MCF 10A (cell line): ENCODE measurements around the gene TBC1D3G. TPM values are rescaled to one million over a fixed set of nuclear protein-coding genes. Genes with fewer than 3 reads are reported as not detected.
A peak's percentile ranks its signal among the peaks of the same experiment; 100 is the strongest.
"Not testable (repeated sequence)": the region's sequence is repeated elsewhere in the genome, so short reads cannot be mapped to it uniquely, and the experiment has no call there.

Experiments used
- Bru-seq: library from RNA; stranded (reverse); fragments of 400-500 nt; gene quantifications from one replicate; lab custom pipeline; 2021; lab: Mats Ljungman, UMichigan
- BruChase-seq, 2 experiments: library from RNA; stranded (reverse); fragments of 400-500 nt; gene quantifications; one replicate each; lab custom pipeline; 2021; lab: Mats Ljungman, UMichigan
- BruUV-seq: library from RNA; stranded (reverse); fragments of 400-500 nt; replicated peaks from 2 replicates; lab custom pipeline; 2021; lab: Mats Ljungman, UMichigan
- CTCF ChIA-PET: fragments of 300-600 bp; sonication (Branson Sonifier 250); formaldehyde crosslinking; extraction: SDS; loops from one replicate; lab custom pipeline; 2021; ENCODE audit warnings: antibody characterized with exemption, inconsistent platforms; lab: Yijun Ruan, JAX
- POLR2A ChIA-PET: fragments of 300-600, 350-650 bp; sonication (Branson Sonifier 250); formaldehyde crosslinking; extraction: SDS; loops from one replicate; lab custom pipeline; 2020; ENCODE audit warnings: antibody characterized with exemption, inconsistent platforms; lab: Yijun Ruan, JAX
- DNase-seq: peaks from one replicate; pipeline ENCODE4 v3.0.0-alpha.2; 2018; ENCODE audit not compliant: unreplicated experiment
- H3K27ac Mint-ChIP-seq: one replicate; pipeline ENCODE4 v1.8.0; 2022; ENCODE audit warnings: mild to moderate bottlenecking, low read depth, mixed read lengths; ENCODE audit not compliant: unreplicated experiment
- H3K27me3 Mint-ChIP-seq: one replicate; pipeline ENCODE4 v1.8.0; 2022; ENCODE audit warnings: mixed read lengths; ENCODE audit not compliant: insufficient read depth, unreplicated experiment
- H3K36me3 Mint-ChIP-seq: one replicate; pipeline ENCODE4 v1.8.0; 2022; ENCODE audit warnings: mild to moderate bottlenecking, moderate library complexity, mixed read lengths; ENCODE audit not compliant: insufficient read depth, unreplicated experiment
- H3K4me1 Mint-ChIP-seq: one replicate; pipeline ENCODE4 v1.8.0; 2022; ENCODE audit warnings: mixed read lengths; ENCODE audit not compliant: insufficient read depth, unreplicated experiment
- H3K4me3 Mint-ChIP-seq: one replicate; pipeline ENCODE4 v1.8.0; 2022; ENCODE audit warnings: mild to moderate bottlenecking, moderate library complexity, mixed read lengths; ENCODE audit not compliant: unreplicated experiment
- H3K9me3 Mint-ChIP-seq: one replicate; pipeline ENCODE4 v1.8.0; 2022; ENCODE audit warnings: mixed read lengths; ENCODE audit not compliant: unreplicated experiment
- intact Hi-C: fragments of 100-400 bp; cut with micrococcal nuclease; formaldehyde crosslinking; loops from 2 replicates; pipeline ENCODE4 v1.14.1; 2022
- long read RNA-seq: library from polyadenylated mRNA; stranded (forward); transcript quantifications from one replicate; pipeline ENCODE4 v2.0.0, GENCODE V29; 2022
- total RNA-seq: library from RNA; stranded (reverse); gene quantifications from 2 replicates; pipeline ENCODE4 v1.2.3, GENCODE V29; 2022

TBC1D3G gene
- 0.86 TPM in 1 of 2 replicates, not detected in the other for total RNA-seq
- Bru-seq, nascent RNA, result percentile 13 among the genes with signal in this experiment
- BruChase-seq, experiment 1, labeled RNA remaining after a 6-hour chase, result percentile 15 among the genes with signal in this experiment
- BruChase-seq, experiment 2, labeled RNA remaining after a 2-hour chase, result percentile 8 among the genes with signal in this experiment
- long read RNA-seq, result 0 reads

GRCh38 chr17:36323584-36323983, at the start of gene TBC1D3G:
TBC1D3G (plus strand) TSS chr17:36323884; CDS start chr17:36325412, 1,528 bp downstream.
- H3K36me3 Mint-ChIP-seq, H3K4me1 Mint-ChIP-seq, H3K27me3 Mint-ChIP-seq, intact Hi-C loops, BruUV-seq, CTCF ChIA-PET, POLR2A ChIA-PET, H3K9me3 Mint-ChIP-seq, DNase-seq, H3K4me3 Mint-ChIP-seq, H3K27ac Mint-ChIP-seq: not testable (repeated sequence)

- DNase-seq, POLR2A ChIA-PET, CTCF ChIA-PET, H3K27ac Mint-ChIP-seq, H3K36me3 Mint-ChIP-seq, H3K9me3 Mint-ChIP-seq, H3K27me3 Mint-ChIP-seq, H3K4me3 Mint-ChIP-seq, BruUV-seq, H3K4me1 Mint-ChIP-seq, intact Hi-C loops: not testable (repeated sequence)
These were observed 40.4 kb upstream of the TBC1D3G start for GRCh38 chr17:36283256-36283655.

DNA sequence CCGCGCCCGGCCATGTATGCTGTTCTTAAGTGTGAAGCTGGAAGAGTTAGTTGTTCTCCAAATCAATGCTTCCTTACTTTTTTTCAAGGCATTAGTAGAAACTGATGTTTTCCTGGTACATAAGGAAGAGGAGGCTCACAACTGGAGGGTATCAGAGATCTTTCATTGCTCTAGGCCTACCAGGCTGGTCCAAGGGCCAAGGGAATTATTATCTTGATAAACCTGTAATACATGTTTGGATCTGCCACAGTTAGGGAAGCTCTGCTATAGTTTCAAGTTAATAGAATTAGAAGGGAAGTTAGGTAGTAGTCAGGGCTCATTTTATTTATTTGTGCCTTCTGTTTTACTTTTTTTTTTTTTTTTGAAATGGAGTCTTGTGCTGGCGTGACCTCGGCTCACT, 39.5 kb upstream of the TBC1D3G start:
- H3K36me3 Mint-ChIP-seq, POLR2A ChIA-PET, H3K4me3 Mint-ChIP-seq, intact Hi-C loops, CTCF ChIA-PET, H3K9me3 Mint-ChIP-seq, H3K27ac Mint-ChIP-seq, H3K27me3 Mint-ChIP-seq, BruUV-seq, H3K4me1 Mint-ChIP-seq, DNase-seq: not testable (repeated sequence)

- CTCF ChIA-PET, intact Hi-C loops, BruUV-seq, DNase-seq, POLR2A ChIA-PET, H3K36me3 Mint-ChIP-seq, H3K4me3 Mint-ChIP-seq, H3K9me3 Mint-ChIP-seq, H3K27me3 Mint-ChIP-seq, H3K27ac Mint-ChIP-seq, H3K4me1 Mint-ChIP-seq: not testable (repeated sequence)
These were observed 33.6 kb upstream of the TBC1D3G start for GRCh38 chr17:36289965-36290612.

GRCh38 chr17:36295161-36295560, 28.5 kb upstream of the TBC1D3G start:
- CTCF ChIA-PET, H3K36me3 Mint-ChIP-seq, DNase-seq, BruUV-seq, POLR2A ChIA-PET, intact Hi-C loops, H3K9me3 Mint-ChIP-seq, H3K27me3 Mint-ChIP-seq, H3K27ac Mint-ChIP-seq, H3K4me3 Mint-ChIP-seq, H3K4me1 Mint-ChIP-seq: not testable (repeated sequence)

GRCh38 chr17:36315736-36316135, 7.9 kb upstream of the TBC1D3G start:
- BruUV-seq, result TSS peak; percentile 30
- H3K27ac Mint-ChIP-seq, CTCF ChIA-PET, H3K4me1 Mint-ChIP-seq, H3K27me3 Mint-ChIP-seq, H3K9me3 Mint-ChIP-seq, intact Hi-C loops, DNase-seq, POLR2A ChIA-PET, H3K4me3 Mint-ChIP-seq, H3K36me3 Mint-ChIP-seq: not testable (repeated sequence)

DNA sequence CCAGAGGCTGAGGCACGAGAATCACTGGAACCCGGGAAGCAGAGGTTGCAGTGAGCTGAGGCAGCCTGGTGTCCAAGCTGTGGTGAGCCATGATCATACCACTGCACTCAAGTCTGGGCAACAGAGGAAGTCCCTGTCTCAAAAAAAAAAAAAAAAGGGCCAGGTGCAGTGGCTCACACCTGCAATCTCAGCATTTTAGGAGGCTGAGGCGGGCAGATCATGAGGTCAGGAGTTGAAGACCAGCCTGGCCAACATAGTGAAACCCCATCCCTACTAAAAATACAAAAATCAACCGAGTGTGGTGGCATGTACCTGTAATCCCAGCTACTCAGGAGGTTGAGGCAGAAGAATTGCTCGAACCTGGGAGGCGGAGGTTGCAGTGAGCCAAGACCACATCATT, 38.8 kb downstream of the TBC1D3G start:
- H3K4me3 Mint-ChIP-seq, POLR2A ChIA-PET, CTCF ChIA-PET, H3K4me1 Mint-ChIP-seq, intact Hi-C loops, BruUV-seq, H3K27ac Mint-ChIP-seq, H3K36me3 Mint-ChIP-seq, H3K27me3 Mint-ChIP-seq, DNase-seq, H3K9me3 Mint-ChIP-seq: not testable (repeated sequence)

- intact Hi-C loops, H3K27ac Mint-ChIP-seq, H3K4me3 Mint-ChIP-seq, H3K36me3 Mint-ChIP-seq, POLR2A ChIA-PET, H3K9me3 Mint-ChIP-seq, H3K4me1 Mint-ChIP-seq, DNase-seq, BruUV-seq, H3K27me3 Mint-ChIP-seq, CTCF ChIA-PET: not testable (repeated sequence)
These were observed 52.3 kb downstream of the TBC1D3G start for GRCh38 chr17:36375938-36376337.
